Subcutaneous abdominal adipose tissue (tissue), 5 donors: ENCODE results near the gene TMEM121B.
A peak's percentile ranks its signal among the peaks of the same experiment; 100 is the strongest.

Experiments
- H3K27ac ChIP-seq: one replicate; pipeline ENCODE4 v1.7.0; 2013; ENCODE audit warnings: low read depth, mild to moderate bottlenecking, inconsistent platforms, low read length, moderate library complexity
- H3K27me3 ChIP-seq, 5 donors: one replicate each; pipeline ENCODE4 v1.7.0; 2013; ENCODE audit warnings: low read length in 5 of 5, inconsistent platforms in 1 of 5; ENCODE audit not compliant: control insufficient read depth in 5 of 5, insufficient read depth in 4 of 5
- H3K36me3 ChIP-seq, 5 donors: one replicate each; pipeline ENCODE4 v1.7.0; 2013; ENCODE audit warnings: low read length in 5 of 5; ENCODE audit not compliant: control insufficient read depth in 5 of 5, insufficient read depth in 5 of 5
- H3K4me1 ChIP-seq, 5 donors: one replicate each; pipeline ENCODE4 v1.7.0; 2013; ENCODE audit warnings: low read length in 5 of 5, mild to moderate bottlenecking in 3 of 5, moderate library complexity in 1 of 5; ENCODE audit not compliant: control insufficient read depth in 5 of 5, insufficient read depth in 5 of 5
- H3K4me3 ChIP-seq, 5 donors: one replicate each; pipeline ENCODE4 v1.7.0; 2013; ENCODE audit warnings: low read length in 5 of 5, low read depth in 1 of 5
- H3K9ac ChIP-seq, 5 donors: one replicate each; pipeline ENCODE4 v1.7.0; 2013; ENCODE audit warnings: low read length in 5 of 5, mild to moderate bottlenecking in 4 of 5, moderate library complexity in 3 of 5
- H3K9me3 ChIP-seq, 5 donors: one replicate each; pipeline ENCODE4 v1.7.0; 2013; ENCODE audit warnings: low read length in 5 of 5; ENCODE audit not compliant: control insufficient read depth in 5 of 5
- donor health status: healthy.
- donor health status: healthy.
- donor health status: healthy.
- donor health status: healthy.
- donor health status: healthy.

TMEM121B gene

GRCh38 chr22:17085277-17086181 lies 35.6 kb downstream of the TMEM121B start:
- H3K4me1 ChIP-seq, result peaks cover 3 to 41% (median 33%) of the 10 kb centered on the region in 5 donors
- peak overlapping the region; percentile 70 for H3K27ac ChIP-seq

GRCh38 chr22:17084554-17085276 lies 36.4 kb downstream of the TMEM121B start, which contains the start of gene IL17RA:
Gene IL17RA, plus strand, starts transcription at chr22:17085000. Its CDS starts 92 bp downstream, at chr22:17085092.
- H3K36me3 ChIP-seq, result no peaks in the 10 kb centered on the region
- peak within 1 kb of the TSS; percentile 70 for H3K27ac ChIP-seq
- peaks cover 3 to 41% (median 33%) of the 10 kb centered on the region in 5 donors for H3K4me1 ChIP-seq
- peak within 1 kb of the TSS; percentile 42 to 89 (median 81) for H3K4me3 ChIP-seq
- no peaks in the 10 kb centered on the region for H3K9me3 ChIP-seq
- H3K9ac ChIP-seq, result peak within 1 kb of the TSS in 4 of 5 donors; percentile 80 to 84 (median 82)
- H3K27me3 ChIP-seq, result no peaks in the 10 kb centered on the region

More at GRCh38 chr22:17085277-17086181, 35.6 kb downstream of the TMEM121B start:
- Histone ChIP-seq H3K27me3 (no peaks in the 10 kb centered on the region), H3K9me3 (no peaks in the 10 kb centered on the region), H3K36me3 (no peaks in the 10 kb centered on the region), H3K4me3 (peak overlapping the region; percentile 45 to 89 (median 81)), H3K9ac (peak overlapping the region in 4 of 5 donors; percentile 80 to 84 (median 82))

DNA sequence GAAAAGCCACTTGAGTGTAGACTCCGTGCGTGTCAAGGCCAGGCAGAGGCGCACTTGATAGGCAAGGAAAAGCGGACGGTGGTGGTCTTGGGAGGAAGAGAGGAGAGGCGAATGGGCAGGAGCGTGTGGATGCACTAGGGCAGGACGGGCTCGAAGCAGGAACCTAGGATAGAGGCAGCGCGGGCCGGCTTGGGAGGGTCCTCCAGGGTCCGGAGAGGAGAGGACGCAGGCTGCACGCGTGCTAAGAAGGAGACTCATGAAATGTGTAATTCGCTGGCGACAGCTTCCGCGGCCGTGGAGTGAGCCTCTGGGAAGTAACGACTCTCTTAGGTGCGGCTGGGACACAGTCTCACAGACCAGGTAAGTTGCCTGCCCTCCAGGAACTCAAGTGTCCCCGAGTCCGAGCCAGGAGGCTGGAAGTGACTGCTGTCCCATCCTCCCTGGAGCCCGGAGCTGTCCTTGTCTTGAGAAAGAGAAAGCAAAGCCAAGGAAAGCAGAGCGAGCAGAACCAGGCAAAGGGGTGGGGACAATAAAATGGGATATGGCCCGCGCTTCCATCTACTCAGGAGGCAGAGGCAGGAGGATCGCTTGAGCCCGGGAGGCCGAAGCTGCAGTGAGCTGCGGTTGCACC lies 37.2 kb downstream of the TMEM121B start:
- peak overlapping the region in 3 of 5 donors; percentile 80 to 84 (median 83) for H3K9ac ChIP-seq
- no peaks in the 10 kb centered on the region for H3K9me3 ChIP-seq
- H3K36me3 ChIP-seq, result no peaks in the 10 kb centered on the region
- H3K4me3 ChIP-seq, result peak overlapping the region; percentile 42 to 89 (median 81)
- H3K27ac ChIP-seq, result peak overlapping the region; percentile 70
- no peaks in the 10 kb centered on the region for H3K27me3 ChIP-seq
- peaks cover 3 to 41% (median 33%) of the 10 kb centered on the region in 5 donors for H3K4me1 ChIP-seq

DNA sequence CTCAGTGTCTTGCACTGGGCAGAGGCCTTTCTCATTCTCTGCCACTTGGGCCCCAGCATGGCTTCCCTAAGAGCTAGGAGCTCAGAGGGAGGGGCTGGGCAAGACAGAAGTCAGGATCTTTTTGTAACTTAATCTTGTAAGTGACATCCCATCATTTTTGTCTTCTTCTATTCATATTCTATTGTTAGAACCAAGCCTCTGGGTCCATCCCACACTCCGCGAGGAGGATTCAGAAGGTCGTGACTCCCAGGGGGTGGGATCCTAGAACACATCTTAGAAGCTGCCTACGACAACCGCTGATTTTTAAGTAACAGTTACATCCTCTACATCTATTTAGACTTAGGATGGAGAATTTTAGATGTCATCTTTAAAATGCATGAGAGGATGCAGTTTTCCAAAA lies 37.9 kb downstream of the TMEM121B start:
- H3K4me1 ChIP-seq, result peaks cover 3 to 41% (median 33%) of the 10 kb centered on the region in 5 donors
- H3K9me3 ChIP-seq, result no peaks in the 10 kb centered on the region
- no peak overlapping the region for H3K9ac ChIP-seq
- no peak overlapping the region for H3K27ac ChIP-seq
- no peaks in the 10 kb centered on the region for H3K27me3 ChIP-seq
- no peaks in the 10 kb centered on the region for H3K36me3 ChIP-seq
- no peak overlapping the region for H3K4me3 ChIP-seq

- Histone ChIP-seq H3K4me3 (no peak overlapping the region), H3K36me3 (no peaks in the 10 kb centered on the region), H3K9me3 (no peaks in the 10 kb centered on the region), H3K27ac (no peak overlapping the region), H3K27me3 (no peaks in the 10 kb centered on the region), H3K9ac (no peak overlapping the region), H3K4me1 (peaks cover 0 to 13% (median 6%) of the 10 kb centered on the region in 5 donors)
Observed at GRCh38 chr22:17079572-17079971, 41.6 kb downstream of the TMEM121B start.

- Histone ChIP-seq H3K4me1 (peaks cover 0 to 4% (median 0%) of the 10 kb centered on the region in 5 donors), H3K27me3 (no peaks in the 10 kb centered on the region), H3K27ac (no peak overlapping the region), H3K36me3 (no peaks in the 10 kb centered on the region), H3K9ac (no peak overlapping the region), H3K4me3 (no peak overlapping the region), H3K9me3 (peaks cover 0 to 3% (median 0%) of the 10 kb centered on the region in 5 donors)
Observed at GRCh38 chr22:17077255-17077654, 43.9 kb downstream of the TMEM121B start.

- peaks cover 0 to 4% (median 0%) of the 10 kb centered on the region in 5 donors for H3K4me1 ChIP-seq
- H3K9ac ChIP-seq, result no peak overlapping the region
- peaks cover 0 to 3% (median 0%) of the 10 kb centered on the region in 5 donors for H3K9me3 ChIP-seq
- no peak overlapping the region for H3K4me3 ChIP-seq
- no peaks in the 10 kb centered on the region for H3K36me3 ChIP-seq
- H3K27ac ChIP-seq, result no peak overlapping the region
- H3K27me3 ChIP-seq, result no peaks in the 10 kb centered on the region
Observed at GRCh38 chr22:17074648-17075002, 46.5 kb downstream of the TMEM121B start.

DNA sequence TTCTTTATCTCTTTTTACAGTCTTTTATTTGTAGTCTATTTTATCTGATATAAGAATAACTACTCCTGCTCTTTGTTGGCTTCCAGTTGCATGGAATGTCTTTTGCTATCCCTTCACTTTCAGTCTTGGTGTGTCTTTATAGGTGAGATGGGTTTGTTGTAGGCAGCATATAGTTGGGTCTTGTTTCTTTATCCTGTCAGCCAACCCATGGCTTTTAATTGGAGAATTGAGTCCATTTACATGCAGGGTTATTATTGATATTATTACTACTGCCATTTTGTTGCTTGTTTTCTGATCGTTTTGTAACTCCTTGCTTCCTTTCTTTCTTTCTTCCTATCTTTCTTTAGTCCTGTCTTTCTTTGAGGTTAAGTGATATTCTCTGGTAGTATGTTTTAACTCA lies 48.3 kb downstream of the TMEM121B start:
- H3K4me1 ChIP-seq, result peaks cover 0 to 4% (median 0%) of the 10 kb centered on the region in 5 donors
- H3K9me3 ChIP-seq, result peaks cover 0 to 3% (median 0%) of the 10 kb centered on the region in 5 donors
- H3K27ac ChIP-seq, result no peak overlapping the region
- H3K36me3 ChIP-seq, result no peaks in the 10 kb centered on the region
- H3K9ac ChIP-seq, result no peak overlapping the region
- no peaks in the 10 kb centered on the region for H3K27me3 ChIP-seq
- no peak overlapping the region for H3K4me3 ChIP-seq
